Left kidney (tissue), 2 donors: Measurements from ENCODE around the gene LIPE. TPM values are rescaled to one million over a fixed set of nuclear protein-coding genes. Genes with fewer than 3 reads are reported as not detected.
A peak's percentile ranks its signal among the peaks of the same experiment; 100 is the strongest.

Source experiments
- DNase-seq: peaks from one replicate; pipeline ENCODE4 v3.0.0-alpha.2; 2013
- polyA plus RNA-seq: library from polyadenylated mRNA; unstranded; fragments of 120-200 nt; gene quantifications from one replicate; pipeline ENCODE4 v1.2.1, GENCODE V29; 2013; ENCODE audit not compliant: insufficient read length

Gene LIPE
- polyA plus RNA-seq, 1 donor, result 10.0 TPM

- peak; percentile 37 for DNase-seq
These were observed 74.6 kb downstream of the LIPE start for GRCh38 chr19:42352301-42353259.

Other genes with a start within 250 kb of the LIPE start
- 20.2 TPM for gene DEDD2, start 209.7 kb downstream of the LIPE start, polyA plus RNA-seq
- 7.9 TPM for gene ZNF526, start 207.1 kb downstream of the LIPE start, polyA plus RNA-seq
- gene GSK3A, start 184.8 kb downstream of the LIPE start, polyA plus RNA-seq, result 71.9 TPM
- 64.5 TPM for gene ERF, start 172.3 kb downstream of the LIPE start, polyA plus RNA-seq
- gene CIC, start 158.1 kb downstream of the LIPE start, polyA plus RNA-seq, result 46.0 TPM
- 1.5 TPM for gene PRR19, start 125.3 kb downstream of the LIPE start, polyA plus RNA-seq
- gene PAFAH1B3, start 124.8 kb downstream of the LIPE start, polyA plus RNA-seq, result 74.8 TPM
- gene TMEM145, start 114.1 kb downstream of the LIPE start, polyA plus RNA-seq, result 1.3 TPM
- gene MEGF8, start 101.8 kb downstream of the LIPE start, polyA plus RNA-seq, result 38.6 TPM
- 0.55 TPM for gene CNFN, start 37.1 kb downstream of the LIPE start, polyA plus RNA-seq
- gene CXCL17, start 15.6 kb upstream of the LIPE start, polyA plus RNA-seq, result not detected
- gene CEACAM1, start 101.1 kb upstream of the LIPE start, polyA plus RNA-seq, result 11.9 TPM
- 0.22 TPM for gene CEACAM8, start 167.5 kb upstream of the LIPE start, polyA plus RNA-seq